C4-2B (cell line): Measurements from ENCODE around the gene PGAP3.
"Not testable (repeated sequence)": the region's sequence is repeated elsewhere in the genome, so short reads cannot be mapped to it uniquely, and the experiment has no call there.

ENCODE experiments used
- CTCF ChIP-seq: fragments of 450-650 bp; conservative IDR thresholded peaks from 2 replicates; pipeline ENCODE4 v1.5.1; 2017; ENCODE audit warnings: mild to moderate bottlenecking
- ZFX ChIP-seq: fragments of 450-650 bp; IDR thresholded peaks from 2 replicates; pipeline ENCODE4 v1.6.1; 2017

- TF ChIP-seq CTCF, ZFX: not testable (repeated sequence)
Measured at GRCh38 chr17:39699157-39699817, 11.4 kb upstream of the PGAP3 start.
